HepG2 (cell line): ENCODE data around the gene GSTK1. TPM values are rescaled to one million over a fixed set of nuclear protein-coding genes. Genes with fewer than 3 reads are reported as not detected.

Experiments used
- ATAC-seq: fragments of 200-7000 bp; cut with Tn5 transposase; 3 replicates; pipeline ENCODE4 v1.9.1; 2020; ENCODE audit warnings: mild to moderate bottlenecking, moderate library complexity
- BruUV-seq: library from RNA; stranded (reverse); fragments of 400-500 nt; replicated peaks from 2 replicates; lab custom pipeline; 2021; lab: Mats Ljungman, UMichigan
- CTCF ChIA-PET: fragments of 300-600 bp; formaldehyde crosslinking; extraction: SDS; loops from one replicate; lab custom pipeline; 2021; ENCODE audit warnings: low total read pairs, inconsistent platforms, low intra/inter-chr PET ratio; lab: Yijun Ruan, JAX
- POLR2A ChIA-PET: fragments of 350-600 bp; sonication (Branson Sonifier 250); formaldehyde crosslinking; loops from one replicate; lab custom pipeline; 2020; ENCODE audit warnings: antibody characterized with exemption, inconsistent platforms; lab: Yijun Ruan, JAX
- DNase-seq: peaks from one replicate; pipeline ENCODE4 v3.0.0-alpha.2; 2015; ENCODE audit warnings: low spot score
- FAIRE-seq: peaks from 3 replicates; lab custom pipeline; 2011; peaks lifted over from hg19 to GRCh38; lab: Jason Lieb, UNC
- H2AFZ ChIP-seq: one replicate; pipeline ENCODE4 v1.6.1; 2011; ENCODE audit warnings: low read length, inconsistent platforms
- H3K27ac ChIP-seq: fragments of 300-600 bp; 3 replicates; pipeline ENCODE4 v1.8.0; 2011; ENCODE audit warnings: mixed run types, mild to moderate bottlenecking, mixed read lengths, low read length, inconsistent platforms; ENCODE audit not compliant: insufficient read depth; ENCODE audit errors: extremely low read length
- H3K27me3 ChIP-seq, 2 experiments: fragments of 200-600 bp in 1 of 2; 2 replicates in 1 of 2; 3 replicates in 1 of 2; pipeline versions ENCODE4 v1.6.0 to v1.8.0; 2011; ENCODE audit warnings: low read length in 2 of 2, mild to moderate bottlenecking in 2 of 2, moderate library complexity in 2 of 2, inconsistent platforms in 1 of 2; ENCODE audit not compliant: insufficient read depth in 2 of 2, control insufficient read depth in 1 of 2
- H3K36me3 ChIP-seq, 2 experiments: fragments of 200-600 bp in 1 of 2; replicated peaks in 1 of 2; 2 replicates in 1 of 2; 3 replicates in 1 of 2; pipeline versions ENCODE4 v1.5.1 to v1.8.0; 2011; ENCODE audit warnings: low read length in 2 of 2, inconsistent platforms in 1 of 2; ENCODE audit not compliant: insufficient read depth in 2 of 2, control insufficient read depth in 1 of 2
- H3K4me1 ChIP-seq: 2 replicates; pipeline ENCODE4 v1.5.1; 2012; ENCODE audit warnings: low read length, inconsistent platforms; ENCODE audit not compliant: insufficient read depth
- H3K4me2 ChIP-seq: 2 replicates; pipeline ENCODE4 v1.6.0; 2011; ENCODE audit warnings: low read depth, low read length, inconsistent platforms
- H3K4me3 ChIP-seq, 3 experiments: fragments of 200-600 bp in 1 of 3; sonication (generic), shearing (Covaris generic) in 1 of 3; replicated peaks in 1 of 3; 2 replicates each; pipeline ENCODE4 v1.5.1; 2011 to 2016; ENCODE audit warnings: low read length in 3 of 3, inconsistent platforms in 2 of 3, low read depth in 2 of 3, mild to moderate bottlenecking in 2 of 3, control low read depth in 1 of 3, mixed read lengths in 1 of 3; ENCODE audit not compliant: insufficient read depth in 1 of 3
- H3K79me2 ChIP-seq: one replicate; pipeline ENCODE4 v1.6.1; 2011; ENCODE audit warnings: low read length, inconsistent platforms; ENCODE audit not compliant: insufficient read depth
- H3K9ac ChIP-seq: 2 replicates; pipeline ENCODE4 v1.6.0; 2011; ENCODE audit warnings: mild to moderate bottlenecking, low read depth, low read length, inconsistent platforms; ENCODE audit not compliant: insufficient read depth
- H3K9me3 ChIP-seq: 2 replicates; pipeline ENCODE4 v1.5.1; 2012; ENCODE audit warnings: mild to moderate bottlenecking, low read length
- H4K20me1 ChIP-seq: 2 replicates; pipeline ENCODE4 v1.6.0; 2011; ENCODE audit warnings: inconsistent platforms, mild to moderate bottlenecking, low read length, moderate library complexity; ENCODE audit not compliant: insufficient read depth
- DBP ChIP-seq: sonication (generic); formaldehyde crosslinking; IDR thresholded peaks from 2 replicates; pipeline ENCODE4 v1.4.0; 2020; ENCODE audit warnings: missing genetic modification reagents; ENCODE audit errors: not compliant biosample characterization
- GABPA ChIP-seq, 2 experiments: IDR thresholded peaks; 2 replicates each; pipeline ENCODE4 v1.6.1; 2011 to 2016; ENCODE audit warnings: low read depth in 2 of 2, low read length in 1 of 2, missing biosample characterization in 1 of 2, missing genetic modification characterization in 1 of 2
- IRX3 ChIP-seq: sonication (generic); formaldehyde crosslinking; IDR thresholded peaks from 2 replicates; pipeline ENCODE4 v1.8.1; 2023; ENCODE audit warnings: mild to moderate bottlenecking, low read depth, missing genetic modification reagents, borderline replicate concordance
- KLF12 ChIP-seq: sonication (generic); formaldehyde crosslinking; IDR thresholded peaks from 2 replicates; pipeline ENCODE4 v1.4.0; 2020; ENCODE audit warnings: missing genetic modification reagents, borderline replicate concordance
- NCOA2 ChIP-seq: sonication (generic); formaldehyde crosslinking; IDR thresholded peaks from 2 replicates; pipeline ENCODE4 v1.8.0; 2022; ENCODE audit warnings: inconsistent platforms
- POLR2G ChIP-seq: fragments of 200-400 bp; formaldehyde crosslinking; IDR thresholded peaks from 2 replicates; pipeline ENCODE4 v1.6.1; 2018; ENCODE audit warnings: mild to moderate bottlenecking, low read depth, low read length, moderate library complexity
- RERE ChIP-seq: IDR thresholded peaks from 2 replicates; pipeline ENCODE4 v1.6.1; 2016; ENCODE audit warnings: low read depth, missing genetic modification reagents, missing compliant biosample characterization
- SATB2 ChIP-seq: sonication (generic); formaldehyde crosslinking; IDR thresholded peaks from 2 replicates; pipeline ENCODE4 v1.5.0; 2020; ENCODE audit warnings: missing genetic modification reagents
- ZNF224 ChIP-seq: sonication (generic); formaldehyde crosslinking; IDR thresholded peaks from 2 replicates; pipeline ENCODE4 v1.5.0; 2020; ENCODE audit warnings: mild to moderate bottlenecking, missing genetic modification reagents
- ZNF280D ChIP-seq: sonication (generic); formaldehyde crosslinking; IDR thresholded peaks from 2 replicates; pipeline ENCODE4 v1.5.1; 2020; ENCODE audit warnings: mild to moderate bottlenecking, missing genetic modification reagents
- ZNF317 ChIP-seq: sonication (generic); formaldehyde crosslinking; IDR thresholded peaks from 2 replicates; pipeline ENCODE4 v1.5.0; 2020; ENCODE audit warnings: mild to moderate bottlenecking, missing genetic modification reagents
- ZNF564 ChIP-seq: sonication (generic); formaldehyde crosslinking; IDR thresholded peaks from 2 replicates; pipeline ENCODE4 v1.8.1; 2023; ENCODE audit warnings: mild to moderate bottlenecking, missing genetic modification reagents
- ZNF670 ChIP-seq: sonication (generic); formaldehyde crosslinking; IDR thresholded peaks from 2 replicates; pipeline ENCODE4 v1.8.0; 2022; ENCODE audit warnings: mild to moderate bottlenecking, missing genetic modification reagents, borderline replicate concordance
- ZNF737 ChIP-seq: sonication (generic); formaldehyde crosslinking; IDR thresholded peaks from 2 replicates; pipeline ENCODE4 v1.5.0; 2020; ENCODE audit warnings: missing genetic modification reagents, mild to moderate bottlenecking, borderline replicate concordance
- WGBS: methylation state at CpG from one replicate; pipeline ENCODE4 v1.1.6; 2017; ENCODE audit warnings: low lambda C conversion rate; 5-methylcytosine and 5-hydroxymethylcytosine counted together
- in situ Hi-C: cut with HindIII; loops from 2 replicates; pipeline ENCODE4 v1.10.0; 2017; ENCODE audit warnings: low pct_unique_long_range_greater_than_20kb; ENCODE audit not compliant: extremely low pct_ligation_motif_present
- intact Hi-C: fragments of 100-400 bp; cut with micrococcal nuclease; formaldehyde crosslinking; loops from one replicate; pipeline ENCODE4 v1.10.0; 2022; ENCODE audit not compliant: unreplicated experiment
- polyA plus RNA-seq, 8 experiments: library from polyadenylated mRNA; depleted of rRNA in 3 of 8; stranded (reverse) in 7 of 8; unstranded in 1 of 8; fragments of >200 nt; fragmentation: Illumina TruSeq in 4 of 8; extraction: Trizol in 4 of 8; gene quantifications; 2 replicates each; pipeline versions ENCODE4 v1.2.1 to v1.2.3, GENCODE V29; 2011 to 2016; ENCODE audit warnings: low read depth in 4 of 8, missing spikeins in 1 of 8, mixed read lengths in 1 of 8; ENCODE audit not compliant: insufficient read depth in 1 of 8
- total RNA-seq, 5 experiments: library from RNA; depleted of rRNA; stranded (reverse); fragments of >200 nt; fragmentation: Illumina TruSeq; extraction: Trizol; gene quantifications; 2 replicates each; pipeline ENCODE4 v1.2.3, GENCODE V29; 2016; ENCODE audit warnings: low read depth in 1 of 5

The GSTK1 gene
- total and polyA plus RNA-seq, 2 of the 13 experiments (the other 11 are each of a cell fraction or from before 2014, with no cell fraction given), result 64.6 to 92.1 TPM

- H3K27me3 ChIP-seq, result no peaks in the 10 kb centered on the region; a peak in 1 of 5 replicates
- no TSS peak for BruUV-seq
- H4K20me1 ChIP-seq, result no peaks in the 10 kb centered on the region
- in situ Hi-C loops (no loop called here), intact Hi-C loops (no loop called here)
- H3K9ac ChIP-seq, result no peak overlapping the region
- no peak for ATAC-seq
- FAIRE-seq, result no peak
- POLR2A ChIA-PET, result interaction anchor here (0.8 to 2.7 kb wide), 9 partner anchors 8 to 108 kb away, joined by 3 to 44 read pairs (median 4); partner anchors contain the start of gene GSTK1
- no peak for DNase-seq
- H3K4me3 ChIP-seq, result peak overlapping the region in 1 of 3 experiments; percentile 79; a peak in 1 of 6 replicates
- peaks cover 26% of the 10 kb centered on the region for H3K79me2 ChIP-seq
- peaks cover 65% of the 10 kb centered on the region for H3K4me1 ChIP-seq
- H3K9me3 ChIP-seq, result no peaks in the 10 kb centered on the region
- 100% methylated on average over 13 of the region's 17 CpGs for WGBS
- CTCF ChIA-PET, result interaction anchor here (3.1 kb wide), 1 partner anchor 47 kb away, joined by 7 read pairs; no protein-coding TSS in a partner anchor
- no peak overlapping the region for H2AFZ ChIP-seq
- H3K27ac ChIP-seq, result peak overlapping the region; percentile 46
- peaks cover 2 to 10% of the 10 kb centered on the region in 2 experiments; a peak in 3 of 5 replicates for H3K36me3 ChIP-seq
- peak overlapping the region; percentile 64 for H3K4me2 ChIP-seq
- TF ChIP-seq ZNF224 (CRISPR knock-in tag), result no peak
- 0 out of 2 replicates have a peak, but pooled peaks have one; percentile 27 for TF ChIP-seq ZNF737 (CRISPR knock-in tag)
- no peak for TF ChIP-seq NCOA2 (CRISPR knock-in tag)
- TF ChIP-seq POLR2G, result no peak
- TF ChIP-seq SATB2 (CRISPR knock-in tag), result 0 out of 2 replicates have a peak, but pooled peaks have one; percentile 21
- no peak for TF ChIP-seq RERE (CRISPR knock-in tag)
- no peak for TF ChIP-seq ZNF317
- TF ChIP-seq ZNF564, result no peak
- 0 out of 2 replicates have a peak, but pooled peaks have one; percentile 6 for TF ChIP-seq ZNF280D
- TF ChIP-seq KLF12 (CRISPR knock-in tag), result 0 out of 2 replicates have a peak, but pooled peaks have one; percentile 15
- TF ChIP-seq DBP (CRISPR knock-in tag), result no peak
- no peak for TF ChIP-seq ZNF670
- TF ChIP-seq IRX3 (CRISPR knock-in tag), result no peak
- no peak for TF ChIP-seq GABPA (IDR thresholded peaks at IDR 0.05; ENCODE audit: low read depth, low read length)
- TF ChIP-seq GABPA (CRISPR knock-in tag; IDR thresholded peaks at IDR 0.05; ENCODE audit: low read depth), result no peak
Measured at GRCh38 chr7:143287339-143287934, 24.2 kb downstream of the GSTK1 start.
